Measurements from ENCODE around the gene AFDN. TPM values are rescaled to one million over a fixed set of nuclear protein-coding genes. Genes with fewer than 3 reads are reported as not detected.

The AFDN gene
- total RNA-seq, 1 experiment from 2014 or later = 182 TPM

DNA sequence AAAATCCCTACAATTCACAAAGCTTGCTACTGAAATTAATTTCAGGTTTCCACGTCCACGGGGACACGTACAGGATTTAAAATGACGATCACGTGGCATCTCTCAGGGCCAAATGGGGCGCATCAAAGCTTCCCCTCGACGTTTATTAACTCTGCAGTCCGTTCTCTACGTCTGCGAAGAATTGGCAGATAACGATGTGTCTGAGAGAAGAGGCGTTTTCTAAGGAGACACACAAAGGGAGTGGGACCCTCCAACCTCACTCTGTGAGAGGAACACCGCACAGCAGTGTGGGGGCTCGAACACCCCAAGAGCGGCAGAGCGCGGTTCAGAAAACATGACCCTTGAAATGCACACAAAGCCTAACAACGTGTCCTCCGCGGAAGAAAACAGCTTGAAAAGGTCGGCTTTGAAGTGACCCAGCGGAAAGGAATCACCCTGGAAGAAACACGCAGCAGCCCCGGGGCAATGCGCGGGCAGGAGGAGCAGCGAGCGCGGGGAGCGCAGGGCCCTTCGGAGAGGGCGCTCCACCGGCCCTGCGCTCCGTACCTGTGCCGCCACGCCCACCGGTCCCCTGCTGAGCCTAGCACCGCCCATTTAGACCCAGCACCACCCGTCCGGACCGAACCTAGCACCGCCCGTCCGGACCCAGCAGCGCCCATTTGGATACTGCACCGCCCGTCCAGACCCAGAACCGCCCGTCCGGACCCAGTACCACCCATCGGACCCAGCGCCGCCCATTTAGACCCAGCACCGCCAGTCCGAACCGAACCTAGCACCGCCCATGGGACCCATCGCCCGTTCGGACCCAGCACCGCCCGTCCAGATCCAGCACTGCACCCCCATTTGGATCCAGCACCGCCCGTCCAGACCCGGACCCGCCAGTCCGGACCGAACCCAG, 1.1 kb upstream of the AFDN start:
- peaks cover 5% of the 10 kb centered on the region; the same call in 1 of the 2 replicates for H3K27me3 Mint-ChIP-seq (ENCODE audit: low read depth)
- TF ChIP-seq, protein P1, sequence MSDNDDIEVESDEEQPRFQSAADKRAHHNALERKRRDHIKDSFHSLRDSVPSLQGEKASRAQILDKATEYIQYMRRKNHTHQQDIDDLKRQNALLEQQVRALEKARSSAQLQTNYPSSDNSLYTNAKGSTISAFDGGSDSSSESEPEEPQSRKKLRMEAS (CRISPR knock-in tag; IDR thresholded peaks at IDR 0.05) = peak; percentile 50; the same call in 1 of the 2 replicates
- TF ChIP-seq TCF7 (CRISPR knock-in tag; IDR thresholded peaks at IDR 0.05; ENCODE audit: low read depth) (peak; percentile 26; the same call in 1 of the 2 replicates), MYBL2 (CRISPR knock-in tag; IDR thresholded peaks at IDR 0.05) (peak; percentile 78), SMAD3 (CRISPR knock-in tag; IDR thresholded peaks at IDR 0.05; ENCODE audit: borderline replicate concordance) (0 out of 2 replicates have a peak, but pooled peaks have one; percentile 43), ELF4 (CRISPR knock-in tag; IDR thresholded peaks at IDR 0.05; ENCODE audit: low read depth) (no peak), SP1 (CRISPR knock-in tag; conservative IDR thresholded peaks at IDR 0.05) (peak; percentile 89), PRRX2 (CRISPR knock-in tag; IDR thresholded peaks at IDR 0.05) (no peak), TEAD1 (CRISPR knock-in tag; IDR thresholded peaks at IDR 0.05) (0 out of 2 replicates have a peak, but pooled peaks have one; percentile 51), GABPB1 (CRISPR knock-in tag; IDR thresholded peaks at IDR 0.05) (0 out of 2 replicates have a peak, but pooled peaks have one; percentile 8), FOXP1 (CRISPR knock-in tag; IDR thresholded peaks at IDR 0.05; ENCODE audit: borderline replicate concordance) (peak; percentile 52; the same call in 1 of the 2 replicates)
- TF ChIP-seq, protein P2, sequence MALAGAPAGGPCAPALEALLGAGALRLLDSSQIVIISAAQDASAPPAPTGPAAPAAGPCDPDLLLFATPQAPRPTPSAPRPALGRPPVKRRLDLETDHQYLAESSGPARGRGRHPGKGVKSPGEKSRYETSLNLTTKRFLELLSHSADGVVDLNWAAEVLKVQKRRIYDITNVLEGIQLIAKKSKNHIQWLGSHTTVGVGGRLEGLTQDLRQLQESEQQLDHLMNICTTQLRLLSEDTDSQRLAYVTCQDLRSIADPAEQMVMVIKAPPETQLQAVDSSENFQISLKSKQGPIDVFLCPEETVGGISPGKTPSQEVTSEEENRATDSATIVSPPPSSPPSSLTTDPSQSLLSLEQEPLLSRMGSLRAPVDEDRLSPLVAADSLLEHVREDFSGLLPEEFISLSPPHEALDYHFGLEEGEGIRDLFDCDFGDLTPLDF (CRISPR knock-in tag; IDR thresholded peaks at IDR 0.05) = no peak
- TF ChIP-seq, protein P3, sequence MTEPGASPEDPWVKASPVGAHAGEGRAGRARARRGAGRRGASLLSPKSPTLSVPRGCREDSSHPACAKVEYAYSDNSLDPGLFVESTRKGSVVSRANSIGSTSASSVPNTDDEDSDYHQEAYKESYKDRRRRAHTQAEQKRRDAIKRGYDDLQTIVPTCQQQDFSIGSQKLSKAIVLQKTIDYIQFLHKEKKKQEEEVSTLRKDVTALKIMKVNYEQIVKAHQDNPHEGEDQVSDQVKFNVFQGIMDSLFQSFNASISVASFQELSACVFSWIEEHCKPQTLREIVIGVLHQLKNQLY (CRISPR knock-in tag; IDR thresholded peaks at IDR 0.05) = no peak
- TF ChIP-seq, protein P4, sequence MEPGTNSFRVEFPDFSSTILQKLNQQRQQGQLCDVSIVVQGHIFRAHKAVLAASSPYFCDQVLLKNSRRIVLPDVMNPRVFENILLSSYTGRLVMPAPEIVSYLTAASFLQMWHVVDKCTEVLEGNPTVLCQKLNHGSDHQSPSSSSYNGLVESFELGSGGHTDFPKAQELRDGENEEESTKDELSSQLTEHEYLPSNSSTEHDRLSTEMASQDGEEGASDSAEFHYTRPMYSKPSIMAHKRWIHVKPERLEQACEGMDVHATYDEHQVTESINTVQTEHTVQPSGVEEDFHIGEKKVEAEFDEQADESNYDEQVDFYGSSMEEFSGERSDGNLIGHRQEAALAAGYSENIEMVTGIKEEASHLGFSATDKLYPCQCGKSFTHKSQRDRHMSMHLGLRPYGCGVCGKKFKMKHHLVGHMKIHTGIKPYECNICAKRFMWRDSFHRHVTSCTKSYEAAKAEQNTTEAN (CRISPR knock-in tag; IDR thresholded peaks at IDR 0.05) = 0 out of 2 replicates have a peak, but pooled peaks have one; percentile 20
- TF ChIP-seq, protein P5, sequence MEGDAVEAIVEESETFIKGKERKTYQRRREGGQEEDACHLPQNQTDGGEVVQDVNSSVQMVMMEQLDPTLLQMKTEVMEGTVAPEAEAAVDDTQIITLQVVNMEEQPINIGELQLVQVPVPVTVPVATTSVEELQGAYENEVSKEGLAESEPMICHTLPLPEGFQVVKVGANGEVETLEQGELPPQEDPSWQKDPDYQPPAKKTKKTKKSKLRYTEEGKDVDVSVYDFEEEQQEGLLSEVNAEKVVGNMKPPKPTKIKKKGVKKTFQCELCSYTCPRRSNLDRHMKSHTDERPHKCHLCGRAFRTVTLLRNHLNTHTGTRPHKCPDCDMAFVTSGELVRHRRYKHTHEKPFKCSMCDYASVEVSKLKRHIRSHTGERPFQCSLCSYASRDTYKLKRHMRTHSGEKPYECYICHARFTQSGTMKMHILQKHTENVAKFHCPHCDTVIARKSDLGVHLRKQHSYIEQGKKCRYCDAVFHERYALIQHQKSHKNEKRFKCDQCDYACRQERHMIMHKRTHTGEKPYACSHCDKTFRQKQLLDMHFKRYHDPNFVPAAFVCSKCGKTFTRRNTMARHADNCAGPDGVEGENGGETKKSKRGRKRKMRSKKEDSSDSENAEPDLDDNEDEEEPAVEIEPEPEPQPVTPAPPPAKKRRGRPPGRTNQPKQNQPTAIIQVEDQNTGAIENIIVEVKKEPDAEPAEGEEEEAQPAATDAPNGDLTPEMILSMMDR (IDR thresholded peaks at IDR 0.05) = no peak
- TF ChIP-seq, protein P6, sequence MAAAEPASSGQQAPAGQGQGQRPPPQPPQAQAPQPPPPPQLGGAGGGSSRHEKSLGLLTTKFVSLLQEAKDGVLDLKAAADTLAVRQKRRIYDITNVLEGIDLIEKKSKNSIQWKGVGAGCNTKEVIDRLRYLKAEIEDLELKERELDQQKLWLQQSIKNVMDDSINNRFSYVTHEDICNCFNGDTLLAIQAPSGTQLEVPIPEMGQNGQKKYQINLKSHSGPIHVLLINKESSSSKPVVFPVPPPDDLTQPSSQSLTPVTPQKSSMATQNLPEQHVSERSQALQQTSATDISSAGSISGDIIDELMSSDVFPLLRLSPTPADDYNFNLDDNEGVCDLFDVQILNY (CRISPR knock-in tag; IDR thresholded peaks at IDR 0.05) = 0 out of 2 replicates have a peak, but pooled peaks have one; percentile 49
- TF ChIP-seq, protein P7, sequence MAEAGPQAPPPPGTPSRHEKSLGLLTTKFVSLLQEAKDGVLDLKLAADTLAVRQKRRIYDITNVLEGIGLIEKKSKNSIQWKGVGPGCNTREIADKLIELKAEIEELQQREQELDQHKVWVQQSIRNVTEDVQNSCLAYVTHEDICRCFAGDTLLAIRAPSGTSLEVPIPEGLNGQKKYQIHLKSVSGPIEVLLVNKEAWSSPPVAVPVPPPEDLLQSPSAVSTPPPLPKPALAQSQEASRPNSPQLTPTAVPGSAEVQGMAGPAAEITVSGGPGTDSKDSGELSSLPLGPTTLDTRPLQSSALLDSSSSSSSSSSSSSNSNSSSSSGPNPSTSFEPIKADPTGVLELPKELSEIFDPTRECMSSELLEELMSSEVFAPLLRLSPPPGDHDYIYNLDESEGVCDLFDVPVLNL (CRISPR knock-in tag; IDR thresholded peaks at IDR 0.05; ENCODE audit: borderline replicate concordance, low read depth) = no peak
- TF ChIP-seq, protein P8, sequence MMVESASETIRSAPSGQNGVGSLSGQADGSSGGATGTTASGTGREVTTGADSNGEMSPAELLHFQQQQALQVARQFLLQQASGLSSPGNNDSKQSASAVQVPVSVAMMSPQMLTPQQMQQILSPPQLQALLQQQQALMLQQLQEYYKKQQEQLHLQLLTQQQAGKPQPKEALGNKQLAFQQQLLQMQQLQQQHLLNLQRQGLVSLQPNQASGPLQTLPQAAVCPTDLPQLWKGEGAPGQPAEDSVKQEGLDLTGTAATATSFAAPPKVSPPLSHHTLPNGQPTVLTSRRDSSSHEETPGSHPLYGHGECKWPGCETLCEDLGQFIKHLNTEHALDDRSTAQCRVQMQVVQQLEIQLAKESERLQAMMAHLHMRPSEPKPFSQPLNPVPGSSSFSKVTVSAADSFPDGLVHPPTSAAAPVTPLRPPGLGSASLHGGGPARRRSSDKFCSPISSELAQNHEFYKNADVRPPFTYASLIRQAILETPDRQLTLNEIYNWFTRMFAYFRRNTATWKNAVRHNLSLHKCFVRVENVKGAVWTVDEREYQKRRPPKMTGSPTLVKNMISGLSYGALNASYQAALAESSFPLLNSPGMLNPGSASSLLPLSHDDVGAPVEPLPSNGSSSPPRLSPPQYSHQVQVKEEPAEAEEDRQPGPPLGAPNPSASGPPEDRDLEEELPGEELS (CRISPR knock-in tag; IDR thresholded peaks at IDR 0.05) = peak; percentile 14; the same call in 1 of the 2 replicates
- TF ChIP-seq, protein P9, sequence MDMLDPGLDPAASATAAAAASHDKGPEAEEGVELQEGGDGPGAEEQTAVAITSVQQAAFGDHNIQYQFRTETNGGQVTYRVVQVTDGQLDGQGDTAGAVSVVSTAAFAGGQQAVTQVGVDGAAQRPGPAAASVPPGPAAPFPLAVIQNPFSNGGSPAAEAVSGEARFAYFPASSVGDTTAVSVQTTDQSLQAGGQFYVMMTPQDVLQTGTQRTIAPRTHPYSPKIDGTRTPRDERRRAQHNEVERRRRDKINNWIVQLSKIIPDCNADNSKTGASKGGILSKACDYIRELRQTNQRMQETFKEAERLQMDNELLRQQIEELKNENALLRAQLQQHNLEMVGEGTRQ (CRISPR knock-in tag; IDR thresholded peaks at IDR 0.05) = peak; percentile 31
- peak; percentile 87 for DNase-seq (ENCODE audit: low spot score)
- peak; percentile 70 for ATAC-seq
- ChIA-PET CTCF (no interaction called here), POLR2A (no interaction called here)
- H3K4me1 Mint-ChIP-seq = peaks cover 35% of the 10 kb centered on the region
- H3K27ac Mint-ChIP-seq = peak overlapping the region; percentile 92
- H3K9me3 Mint-ChIP-seq = no peaks in the 10 kb centered on the region
- H3K4me3 Mint-ChIP-seq = peak overlapping the region; percentile 90
- H3K36me3 Mint-ChIP-seq = peaks cover 11% of the 10 kb centered on the region
